Measurements from ENCODE around the gene SUGCT.

GRCh38 chr7:40595129-40595528 is 460.3 kb downstream of the SUGCT start:
- TF ChIP-seq, protein P1, sequence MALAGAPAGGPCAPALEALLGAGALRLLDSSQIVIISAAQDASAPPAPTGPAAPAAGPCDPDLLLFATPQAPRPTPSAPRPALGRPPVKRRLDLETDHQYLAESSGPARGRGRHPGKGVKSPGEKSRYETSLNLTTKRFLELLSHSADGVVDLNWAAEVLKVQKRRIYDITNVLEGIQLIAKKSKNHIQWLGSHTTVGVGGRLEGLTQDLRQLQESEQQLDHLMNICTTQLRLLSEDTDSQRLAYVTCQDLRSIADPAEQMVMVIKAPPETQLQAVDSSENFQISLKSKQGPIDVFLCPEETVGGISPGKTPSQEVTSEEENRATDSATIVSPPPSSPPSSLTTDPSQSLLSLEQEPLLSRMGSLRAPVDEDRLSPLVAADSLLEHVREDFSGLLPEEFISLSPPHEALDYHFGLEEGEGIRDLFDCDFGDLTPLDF (CRISPR knock-in tag; IDR thresholded peaks at IDR 0.05) = no peak
- TF ChIP-seq CREB1 (CRISPR knock-in tag; IDR thresholded peaks at IDR 0.05) (no peak), ZNF512 (CRISPR knock-in tag; IDR thresholded peaks at IDR 0.05; ENCODE audit: borderline replicate concordance) (no peak)
